Osteocyte (in vitro differentiated cells): ENCODE results near the gene NDST3. TPM values are rescaled to one million over a fixed set of nuclear protein-coding genes. Genes with fewer than 3 reads are reported as not detected.

Experiments
- DNase-seq: peaks from one replicate; pipeline ENCODE4 v3.0.0; 2021; ENCODE audit warnings: mixed read lengths; ENCODE audit not compliant: unreplicated experiment; ENCODE audit errors: extremely low spot score
- H3K27ac Mint-ChIP-seq: one replicate; pipeline ENCODE4 v1.8.0; 2021; ENCODE audit warnings: mild to moderate bottlenecking, mixed read lengths; ENCODE audit not compliant: unreplicated experiment
- H3K27me3 Mint-ChIP-seq: one replicate; pipeline ENCODE4 v1.8.0; 2021; ENCODE audit warnings: mixed read lengths; ENCODE audit not compliant: unreplicated experiment
- H3K36me3 Mint-ChIP-seq: one replicate; pipeline ENCODE4 v1.8.0; 2021; ENCODE audit warnings: mixed read lengths; ENCODE audit not compliant: unreplicated experiment
- H3K4me1 Mint-ChIP-seq: one replicate; pipeline ENCODE4 v1.8.0; 2021; ENCODE audit warnings: mixed read lengths; ENCODE audit not compliant: unreplicated experiment
- H3K4me3 Mint-ChIP-seq: one replicate; pipeline ENCODE4 v1.8.0; 2021; ENCODE audit warnings: mild to moderate bottlenecking, moderate library complexity, mixed read lengths; ENCODE audit not compliant: unreplicated experiment
- H3K9me3 Mint-ChIP-seq: one replicate; pipeline ENCODE4 v1.8.0; 2021; ENCODE audit warnings: mixed read lengths; ENCODE audit not compliant: unreplicated experiment
- CTCF ChIP-seq: fragments of 200-600 bp; sonication (generic); IDR thresholded peaks from 2 replicates; pipeline ENCODE4 v1.5.0; 2021; ENCODE audit warnings: antibody characterized with exemption, mild to moderate bottlenecking, moderate library complexity
- total RNA-seq: library from RNA; stranded (reverse); gene quantifications from 2 replicates; pipeline ENCODE4 v1.2.1, GENCODE V29; 2021

Gene NDST3
- total RNA-seq, 1 donor from 2014 or later = 3.2 TPM

- Mint-ChIP-seq H3K4me1 (peaks cover 49% of the 10 kb centered on the region), H3K27ac (peak overlapping the region; percentile 39), H3K9me3 (peaks cover 9% of the 10 kb centered on the region), H3K27me3 (no peaks in the 10 kb centered on the region), H3K4me3 (no peak overlapping the region), H3K36me3 (peaks cover 3% of the 10 kb centered on the region)
- no peak for DNase-seq
- TF ChIP-seq CTCF = no peak
Observed at GRCh38 chr4:118171381-118171780, 137.1 kb downstream of the NDST3 start.

DNA sequence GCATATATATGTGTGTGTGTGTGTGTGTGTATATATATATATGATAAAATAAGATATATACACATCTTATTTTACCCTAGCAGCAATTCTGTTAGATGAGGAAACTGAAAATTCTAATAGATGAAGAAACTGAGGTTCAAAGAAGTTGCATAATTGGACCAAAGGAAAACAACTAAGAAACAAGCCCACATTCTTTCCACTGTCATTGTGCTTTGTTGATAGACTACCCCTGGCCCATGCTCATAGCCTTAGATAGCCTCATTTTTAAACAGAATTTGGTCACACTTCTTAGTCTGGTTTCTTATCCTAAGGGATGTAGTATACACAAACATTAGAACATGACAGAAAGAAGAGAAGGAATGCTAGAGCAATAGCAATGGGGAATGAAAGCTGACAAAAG, 138.8 kb downstream of the NDST3 start:
- no peak for DNase-seq
- TF ChIP-seq CTCF = no peak
- Mint-ChIP-seq H3K9me3 (peaks cover 9% of the 10 kb centered on the region), H3K27me3 (no peaks in the 10 kb centered on the region), H3K36me3 (no peaks in the 10 kb centered on the region), H3K4me3 (no peak overlapping the region), H3K27ac (peak overlapping the region; percentile 92), H3K4me1 (peaks cover 49% of the 10 kb centered on the region)

- no peaks in the 10 kb centered on the region for H3K27me3 Mint-ChIP-seq
- H3K4me3 Mint-ChIP-seq = peak overlapping the region; percentile 48
- no peaks in the 10 kb centered on the region for H3K36me3 Mint-ChIP-seq
- no peak for TF ChIP-seq CTCF
- H3K4me1 Mint-ChIP-seq = peaks cover 52% of the 10 kb centered on the region
- H3K9me3 Mint-ChIP-seq = peaks cover 4% of the 10 kb centered on the region
- peak overlapping the region; percentile 92 for H3K27ac Mint-ChIP-seq
- DNase-seq = no peak
Observed at GRCh38 chr4:118173956-118174725, 139.9 kb downstream of the NDST3 start.

- no peaks in the 10 kb centered on the region for H3K36me3 Mint-ChIP-seq
- peak overlapping the region; percentile 92 for H3K27ac Mint-ChIP-seq
- no peak for TF ChIP-seq CTCF
- H3K4me3 Mint-ChIP-seq = no peak overlapping the region
- DNase-seq = no peak
- no peaks in the 10 kb centered on the region for H3K27me3 Mint-ChIP-seq
- peaks cover 50% of the 10 kb centered on the region for H3K4me1 Mint-ChIP-seq
- H3K9me3 Mint-ChIP-seq = peaks cover 4% of the 10 kb centered on the region
Observed at GRCh38 chr4:118175506-118175905, 141.2 kb downstream of the NDST3 start.

DNA sequence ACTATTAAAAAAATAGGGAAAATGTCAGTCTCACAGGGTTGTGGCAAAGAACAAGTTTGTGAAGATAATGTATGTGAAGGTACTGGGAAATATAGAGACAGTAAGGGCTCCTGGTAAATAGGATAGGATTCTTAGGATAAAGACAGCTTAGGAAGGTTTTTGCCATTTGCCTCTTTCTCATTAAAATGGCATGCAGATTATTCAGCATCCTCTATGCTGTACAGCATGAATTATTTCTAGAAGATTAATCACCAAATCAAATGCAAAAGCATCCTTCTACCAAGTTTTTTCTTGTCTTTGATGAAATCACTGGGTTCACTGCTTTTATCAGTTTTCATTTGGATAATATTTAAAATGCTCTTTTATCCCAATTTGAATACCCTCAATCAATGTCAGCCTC, 142.8 kb downstream of the NDST3 start:
- Mint-ChIP-seq H3K27ac (no peak overlapping the region), H3K27me3 (no peaks in the 10 kb centered on the region), H3K4me3 (no peak overlapping the region), H3K36me3 (no peaks in the 10 kb centered on the region), H3K9me3 (peaks cover 2% of the 10 kb centered on the region), H3K4me1 (peaks cover 35% of the 10 kb centered on the region)
- DNase-seq = no peak
- no peak for TF ChIP-seq CTCF
